ENCODE results near the gene TMEM87B.

DNA sequence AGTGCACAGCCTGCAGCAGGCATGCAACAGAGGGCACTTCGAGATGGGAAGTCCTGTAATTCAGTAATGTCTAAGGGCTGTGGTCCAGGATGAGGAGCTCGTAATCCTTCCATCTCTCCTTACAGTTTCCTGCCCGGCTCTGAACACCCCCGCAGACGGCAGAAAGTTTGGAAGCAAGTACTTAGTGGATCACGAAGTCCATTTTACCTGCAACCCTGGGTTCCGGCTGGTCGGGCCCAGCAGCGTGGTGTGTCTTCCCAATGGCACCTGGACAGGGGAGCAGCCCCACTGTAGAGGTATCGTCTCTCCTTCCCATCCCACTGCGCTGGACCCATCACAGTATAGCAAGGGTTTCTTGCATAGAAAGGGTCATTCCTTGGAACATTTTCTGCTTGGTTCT lies 109.8 kb downstream of the TMEM87B start:
- TF ChIP-seq CTCF (IDR thresholded peaks at IDR 0.05) (no peak), POLR2AphosphoS5 (IDR thresholded peaks at IDR 0.05) (no peak)

Data from suprapubic skin (tissue), 3 donors.